Measurements from ENCODE around the gene OR1F1.

Gene OR1F1

GRCh38 chr16:3235856-3236669 lies 48.1 kb downstream of the OR1F1 start:
- H3K27ac Mint-ChIP-seq = peak overlapping the region; percentile 91
- H3K27me3 Mint-ChIP-seq = no peaks in the 10 kb centered on the region
- H3K4me3 Mint-ChIP-seq = peak overlapping the region; percentile 82
- H3K9me3 Mint-ChIP-seq = no peaks in the 10 kb centered on the region
- peaks cover 36% of the 10 kb centered on the region for H3K4me1 Mint-ChIP-seq
- H3K36me3 Mint-ChIP-seq = peaks cover 20% of the 10 kb centered on the region

DNA sequence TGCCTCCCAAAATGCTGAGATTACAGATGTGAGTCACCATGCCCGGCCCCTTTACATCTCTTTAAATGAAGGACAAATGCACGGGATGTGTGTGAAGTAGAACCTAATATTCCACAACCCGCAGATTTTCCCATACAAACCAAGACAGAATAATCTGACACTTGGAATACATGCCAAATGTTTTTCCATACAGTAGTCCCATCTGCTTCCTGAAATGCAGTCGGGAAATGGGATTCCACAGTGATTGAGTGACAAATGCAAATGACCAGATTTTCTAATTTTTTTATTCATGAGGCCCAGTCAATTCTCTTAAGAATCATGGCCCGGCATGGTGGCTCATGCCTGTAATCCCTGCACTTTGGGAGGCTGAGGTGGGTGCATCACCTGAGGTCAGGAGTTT lies 53.8 kb downstream of the OR1F1 start:
- H3K27me3 Mint-ChIP-seq = peaks cover 1% of the 10 kb centered on the region

DNA sequence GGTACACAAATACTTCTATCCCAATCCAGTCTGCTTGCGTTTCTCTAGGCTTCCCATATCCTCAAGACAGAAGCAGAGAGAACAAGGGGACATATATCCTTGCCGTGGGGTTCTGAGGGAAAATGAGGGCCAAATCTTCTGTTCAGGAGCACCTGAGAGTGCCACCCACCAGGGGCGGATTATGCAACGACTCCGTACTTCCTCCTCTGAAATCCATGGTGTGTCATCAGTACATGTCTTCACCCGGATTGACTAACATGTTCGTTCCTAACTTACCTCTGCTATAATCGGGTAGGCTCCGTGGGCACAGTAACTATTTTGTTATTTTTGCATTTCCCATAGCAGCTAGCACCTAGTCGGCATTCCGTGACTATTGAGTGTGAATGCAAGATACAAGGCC lies 54.7 kb downstream of the OR1F1 start:
- Mint-ChIP-seq H3K4me3 (no peak overlapping the region), H3K9me3 (no peaks in the 10 kb centered on the region), H3K4me1 (no peaks in the 10 kb centered on the region), H3K27me3 (peaks cover 1% of the 10 kb centered on the region), H3K36me3 (no peaks in the 10 kb centered on the region), H3K27ac (no peak overlapping the region)

More for the DNA sequence above, 53.8 kb downstream of the OR1F1 start:
- Mint-ChIP-seq H3K4me3 (no peak overlapping the region), H3K27ac (no peak overlapping the region), H3K9me3 (no peaks in the 10 kb centered on the region), H3K4me1 (no peaks in the 10 kb centered on the region), H3K36me3 (no peaks in the 10 kb centered on the region)

GRCh38 chr16:3243882-3244281 lies 55.9 kb downstream of the OR1F1 start:
- H3K4me3 Mint-ChIP-seq = no peak overlapping the region
- no peak overlapping the region for H3K27ac Mint-ChIP-seq
- no peaks in the 10 kb centered on the region for H3K4me1 Mint-ChIP-seq
- H3K9me3 Mint-ChIP-seq = no peaks in the 10 kb centered on the region
- peaks cover 1% of the 10 kb centered on the region for H3K27me3 Mint-ChIP-seq
- H3K36me3 Mint-ChIP-seq = no peaks in the 10 kb centered on the region

- Mint-ChIP-seq H3K4me1 (no peaks in the 10 kb centered on the region), H3K27me3 (peaks cover 1% of the 10 kb centered on the region), H3K9me3 (no peaks in the 10 kb centered on the region), H3K36me3 (no peaks in the 10 kb centered on the region), H3K27ac (no peak overlapping the region), H3K4me3 (no peak overlapping the region)
Measured at GRCh38 chr16:3246002-3246401, 58.0 kb downstream of the OR1F1 start.

- H3K27ac Mint-ChIP-seq = no peak overlapping the region
- no peak overlapping the region for H3K4me3 Mint-ChIP-seq
- no peaks in the 10 kb centered on the region for H3K9me3 Mint-ChIP-seq
- H3K36me3 Mint-ChIP-seq = no peaks in the 10 kb centered on the region
- H3K27me3 Mint-ChIP-seq = peaks cover 1% of the 10 kb centered on the region
- H3K4me1 Mint-ChIP-seq = no peaks in the 10 kb centered on the region
Measured at GRCh38 chr16:3246876-3247275, 58.9 kb downstream of the OR1F1 start.

DNA sequence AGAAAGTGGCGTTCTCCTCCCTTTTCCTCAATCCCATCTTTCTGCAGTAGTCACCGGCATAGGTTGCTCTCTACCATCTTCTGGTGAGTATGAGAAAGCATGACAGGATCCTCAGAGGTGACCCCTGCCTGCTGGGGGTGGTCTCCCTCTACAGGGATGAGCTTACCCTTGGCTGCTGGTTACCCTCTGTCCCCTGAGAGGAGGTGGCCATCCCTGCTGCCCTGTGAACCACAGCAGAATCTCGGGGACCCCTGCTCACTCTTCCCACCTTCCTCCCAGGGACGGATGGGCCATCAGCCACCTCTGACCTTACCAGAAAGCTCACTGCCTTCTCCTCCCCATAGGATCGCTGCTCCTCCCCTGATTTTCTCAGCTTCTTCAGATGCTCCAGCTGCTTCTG lies 60.6 kb downstream of the OR1F1 start:
- H3K27me3 Mint-ChIP-seq = peaks cover 3% of the 10 kb centered on the region
- no peak overlapping the region for H3K4me3 Mint-ChIP-seq

DNA sequence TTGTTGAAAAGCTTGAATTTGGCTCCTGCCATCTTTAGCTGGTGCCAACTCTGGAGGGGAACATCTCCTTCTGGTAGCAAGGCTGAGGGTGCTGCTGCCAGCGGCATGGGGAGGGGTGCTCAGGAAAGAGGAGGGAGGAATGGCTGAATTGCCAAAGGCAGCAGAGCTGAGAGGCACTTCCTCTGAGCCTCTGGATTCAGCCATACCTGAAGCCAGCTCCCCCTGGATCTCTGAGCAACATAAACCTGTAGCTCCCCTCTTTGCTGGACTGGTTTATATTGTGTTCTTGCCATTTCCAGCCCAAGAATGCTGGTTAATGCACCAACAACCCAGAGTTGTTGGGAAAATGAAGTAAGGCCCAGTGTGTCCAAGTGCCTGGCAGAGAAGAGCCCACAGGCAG lies 61.0 kb downstream of the OR1F1 start:
- Mint-ChIP-seq H3K9me3 (no peaks in the 10 kb centered on the region), H3K4me3 (no peak overlapping the region), H3K27ac (no peak overlapping the region), H3K27me3 (peaks cover 3% of the 10 kb centered on the region), H3K4me1 (no peaks in the 10 kb centered on the region), H3K36me3 (no peaks in the 10 kb centered on the region)

More for the DNA sequence above, 60.6 kb downstream of the OR1F1 start:
- Mint-ChIP-seq H3K36me3 (no peaks in the 10 kb centered on the region), H3K27ac (no peak overlapping the region), H3K4me1 (no peaks in the 10 kb centered on the region), H3K9me3 (no peaks in the 10 kb centered on the region)

DNA sequence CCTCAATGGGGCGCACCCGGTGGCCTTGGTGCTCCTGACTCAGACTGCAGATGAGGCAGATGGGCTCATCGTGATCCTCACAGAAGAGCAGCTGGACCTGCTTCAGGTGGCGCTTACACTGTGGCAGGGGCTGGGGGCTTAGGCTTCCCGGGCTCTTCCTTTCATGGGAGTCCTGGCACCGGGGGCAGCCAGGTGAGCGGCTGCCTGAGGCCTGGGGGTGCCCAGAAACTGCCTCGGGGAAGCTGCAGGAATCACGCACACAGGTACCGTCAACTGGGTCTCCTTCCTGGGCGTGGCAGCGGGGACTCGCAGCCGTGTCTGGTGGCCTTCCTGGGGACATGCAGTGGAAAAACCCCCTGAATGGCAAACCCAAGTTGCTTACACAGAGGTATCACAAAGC lies 61.4 kb downstream of the OR1F1 start:
- Mint-ChIP-seq H3K27me3 (peaks cover 3% of the 10 kb centered on the region), H3K9me3 (no peaks in the 10 kb centered on the region), H3K36me3 (no peaks in the 10 kb centered on the region), H3K27ac (no peak overlapping the region), H3K4me1 (no peaks in the 10 kb centered on the region), H3K4me3 (no peak overlapping the region)

DNA sequence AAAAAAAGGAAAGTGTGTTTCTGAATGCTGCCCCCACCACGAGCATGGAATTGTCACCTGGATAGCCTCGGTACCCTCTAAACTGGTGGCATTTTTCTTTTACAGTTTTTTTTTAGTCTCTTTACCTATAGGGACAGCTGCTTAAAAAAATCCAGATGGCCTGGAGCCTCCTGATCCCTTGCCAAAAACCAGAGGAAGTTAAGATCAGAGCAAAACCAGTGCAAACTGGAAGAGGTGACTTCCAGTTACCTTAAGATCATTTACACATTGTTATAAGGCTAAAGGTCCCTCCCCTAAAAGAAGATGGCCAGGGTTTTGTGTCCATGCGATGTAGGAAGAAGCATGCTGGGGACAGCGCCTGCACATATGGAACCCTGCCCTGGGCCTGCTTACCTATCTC lies 65.0 kb downstream of the OR1F1 start:
- Mint-ChIP-seq H3K9me3 (no peaks in the 10 kb centered on the region), H3K4me1 (no peaks in the 10 kb centered on the region), H3K4me3 (no peak overlapping the region), H3K27me3 (peaks cover 2% of the 10 kb centered on the region), H3K27ac (no peak overlapping the region), H3K36me3 (no peaks in the 10 kb centered on the region)

- Mint-ChIP-seq H3K4me3 (no peak overlapping the region), H3K27ac (no peak overlapping the region), H3K4me1 (no peaks in the 10 kb centered on the region), H3K27me3 (peaks cover 2% of the 10 kb centered on the region), H3K36me3 (no peaks in the 10 kb centered on the region), H3K9me3 (no peaks in the 10 kb centered on the region)
Measured at GRCh38 chr16:3254309-3254708, 66.3 kb downstream of the OR1F1 start.
